VCaP (cell line): ENCODE measurements around the gene EVA1C.

ENCODE experiments used
- H3K27ac ChIP-seq: fragments of 450-650 bp; 2 replicates; pipeline ENCODE4 v1.5.1; 2017
- TF ChIP-seq, protein P1 (sequence below): fragments of 450-650 bp; conservative IDR thresholded peaks from 2 replicates; pipeline ENCODE4 v1.5.1; 2017; ENCODE audit warnings: mild to moderate bottlenecking, moderate library complexity

EVA1C gene

DNA sequence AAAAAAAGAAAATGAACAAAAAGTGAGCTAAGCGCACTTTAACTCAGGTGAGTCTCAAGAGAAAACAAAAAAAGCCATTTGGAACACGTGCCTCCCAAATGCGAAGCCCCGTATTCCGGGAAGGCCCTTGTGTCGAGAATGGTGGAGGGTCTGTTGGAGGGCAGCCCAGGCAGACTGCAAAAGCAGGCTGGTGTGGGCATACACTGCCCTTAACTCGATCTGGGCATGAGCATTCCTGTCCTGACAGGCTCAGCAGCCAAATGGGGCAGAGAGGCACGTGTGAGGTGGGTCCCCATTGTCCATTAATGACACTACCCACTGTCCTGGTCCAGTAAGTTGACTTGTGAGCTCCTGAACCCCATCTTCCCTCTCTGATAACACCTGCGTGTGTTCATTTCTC is 57.7 kb downstream of the EVA1C start:
- TF ChIP-seq, protein P1, sequence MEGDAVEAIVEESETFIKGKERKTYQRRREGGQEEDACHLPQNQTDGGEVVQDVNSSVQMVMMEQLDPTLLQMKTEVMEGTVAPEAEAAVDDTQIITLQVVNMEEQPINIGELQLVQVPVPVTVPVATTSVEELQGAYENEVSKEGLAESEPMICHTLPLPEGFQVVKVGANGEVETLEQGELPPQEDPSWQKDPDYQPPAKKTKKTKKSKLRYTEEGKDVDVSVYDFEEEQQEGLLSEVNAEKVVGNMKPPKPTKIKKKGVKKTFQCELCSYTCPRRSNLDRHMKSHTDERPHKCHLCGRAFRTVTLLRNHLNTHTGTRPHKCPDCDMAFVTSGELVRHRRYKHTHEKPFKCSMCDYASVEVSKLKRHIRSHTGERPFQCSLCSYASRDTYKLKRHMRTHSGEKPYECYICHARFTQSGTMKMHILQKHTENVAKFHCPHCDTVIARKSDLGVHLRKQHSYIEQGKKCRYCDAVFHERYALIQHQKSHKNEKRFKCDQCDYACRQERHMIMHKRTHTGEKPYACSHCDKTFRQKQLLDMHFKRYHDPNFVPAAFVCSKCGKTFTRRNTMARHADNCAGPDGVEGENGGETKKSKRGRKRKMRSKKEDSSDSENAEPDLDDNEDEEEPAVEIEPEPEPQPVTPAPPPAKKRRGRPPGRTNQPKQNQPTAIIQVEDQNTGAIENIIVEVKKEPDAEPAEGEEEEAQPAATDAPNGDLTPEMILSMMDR, result no peak
- no peak overlapping the region for H3K27ac ChIP-seq

DNA sequence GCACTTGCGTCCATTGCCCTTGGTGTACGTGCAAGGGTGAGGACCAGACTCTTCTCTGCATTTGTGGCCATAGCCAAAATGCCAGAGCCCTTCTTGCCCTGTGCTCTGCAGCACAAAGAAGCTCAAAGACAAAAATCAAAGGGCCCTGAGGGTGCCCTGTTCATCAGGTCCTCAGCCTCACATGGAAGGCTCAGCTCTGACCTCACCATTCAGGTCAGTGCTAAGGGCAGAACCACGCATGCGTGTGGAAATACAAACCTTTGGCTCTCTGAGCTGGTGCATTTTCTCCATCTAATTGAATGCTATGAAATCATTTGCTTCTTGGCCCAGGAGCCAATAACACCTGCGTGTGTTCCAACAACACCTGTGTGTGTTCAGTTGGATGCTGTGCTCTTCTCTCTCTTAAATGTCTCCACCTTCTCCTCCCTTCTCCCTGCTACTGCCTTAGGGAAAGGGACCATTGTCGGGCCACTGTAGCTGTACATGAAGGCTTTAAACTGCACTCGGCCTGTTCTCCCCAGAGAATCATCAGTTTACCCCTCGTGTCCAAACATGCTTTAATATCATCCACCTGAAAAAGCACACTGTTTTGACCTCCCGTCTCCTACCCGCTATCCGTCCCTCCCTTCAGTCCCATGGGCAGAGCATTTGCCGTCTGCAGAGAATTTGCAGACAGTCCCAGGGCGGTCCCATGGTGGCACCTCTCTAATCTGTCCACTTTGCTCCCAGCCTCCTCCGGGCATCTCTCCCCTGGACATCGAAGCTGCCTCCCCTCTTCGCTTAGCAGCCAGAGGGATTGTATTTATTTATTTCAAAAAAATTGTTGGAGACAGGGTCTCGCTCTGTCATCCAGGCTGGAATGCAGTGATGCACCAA is 60.6 kb downstream of the EVA1C start:
- TF ChIP-seq, protein P1, result no peak
- H3K27ac ChIP-seq, result peak overlapping the region; percentile 94

DNA sequence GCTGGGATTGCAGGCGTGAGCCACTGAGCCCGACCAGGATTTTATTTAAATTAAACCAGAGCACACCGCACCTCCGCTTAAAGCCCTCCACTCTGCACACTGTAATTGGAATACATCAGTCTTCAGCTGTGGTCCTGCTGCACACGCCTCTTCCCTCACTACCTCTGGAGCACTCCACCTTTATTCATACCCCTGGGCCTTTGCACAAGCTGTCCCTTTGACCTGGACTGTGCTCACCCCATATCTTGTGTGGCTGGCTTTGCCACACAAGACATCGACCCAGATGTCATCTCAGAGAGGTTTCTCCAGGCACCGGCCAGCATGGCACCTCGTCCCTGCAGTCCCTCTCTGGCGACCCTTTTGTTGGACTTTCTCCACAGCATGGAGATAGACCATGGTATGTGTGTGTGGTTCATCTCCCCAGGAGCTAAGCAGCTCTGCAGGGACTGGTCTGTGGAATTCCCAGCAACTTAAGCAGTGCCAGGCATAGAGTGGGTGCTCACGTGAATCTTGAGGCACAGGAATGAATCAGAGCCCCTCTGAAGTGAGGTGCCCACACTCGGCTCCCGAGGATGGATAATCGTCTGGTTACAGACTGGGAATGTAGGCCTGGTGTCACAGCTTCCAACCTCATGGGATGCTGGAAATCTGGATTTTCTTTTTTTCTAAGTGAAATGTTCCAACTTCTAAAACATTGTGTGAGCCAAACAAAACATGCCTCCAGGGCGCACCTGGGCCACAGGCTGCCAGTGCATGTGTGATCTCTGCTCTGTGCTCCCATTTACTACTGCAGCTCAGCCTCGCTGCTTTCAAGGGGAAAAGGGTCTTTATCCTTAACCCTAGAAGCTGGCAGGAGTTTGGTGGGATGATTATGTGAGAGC is 61.9 kb downstream of the EVA1C start:
- peak overlapping the region; percentile 94 for H3K27ac ChIP-seq
- TF ChIP-seq, protein P1, result no peak

DNA sequence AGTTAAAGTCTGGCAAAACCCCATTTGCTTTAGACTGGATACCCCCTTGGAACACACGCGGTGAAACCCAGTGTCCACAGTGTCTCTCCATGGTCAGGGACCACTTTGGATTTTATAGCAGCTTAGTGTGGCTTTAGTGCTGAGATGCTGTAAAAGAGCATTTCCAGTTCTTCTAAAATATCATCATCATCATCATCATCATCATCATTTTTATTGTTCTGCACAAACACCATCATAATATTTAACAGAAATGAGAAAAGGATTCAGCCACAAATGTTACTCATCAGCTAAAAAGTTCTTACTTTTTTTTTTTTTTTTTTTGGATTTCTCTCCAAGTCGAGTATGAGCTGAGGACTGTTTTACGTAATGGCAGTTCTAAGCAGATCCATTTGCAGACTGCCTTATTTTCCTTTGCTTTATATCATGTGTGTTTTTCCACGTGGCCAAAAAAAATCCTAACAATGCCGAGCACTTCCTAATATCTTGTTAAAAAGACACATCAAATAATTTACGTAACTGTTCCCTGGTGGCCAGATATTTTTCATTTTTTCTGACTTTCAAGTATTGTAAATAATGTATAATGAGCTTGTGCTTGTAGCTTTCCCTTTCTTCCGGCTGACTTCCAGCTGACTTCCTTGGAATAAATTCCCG is 62.8 kb downstream of the EVA1C start:
- TF ChIP-seq, protein P1, result no peak
- peak overlapping the region; percentile 94 for H3K27ac ChIP-seq

DNA sequence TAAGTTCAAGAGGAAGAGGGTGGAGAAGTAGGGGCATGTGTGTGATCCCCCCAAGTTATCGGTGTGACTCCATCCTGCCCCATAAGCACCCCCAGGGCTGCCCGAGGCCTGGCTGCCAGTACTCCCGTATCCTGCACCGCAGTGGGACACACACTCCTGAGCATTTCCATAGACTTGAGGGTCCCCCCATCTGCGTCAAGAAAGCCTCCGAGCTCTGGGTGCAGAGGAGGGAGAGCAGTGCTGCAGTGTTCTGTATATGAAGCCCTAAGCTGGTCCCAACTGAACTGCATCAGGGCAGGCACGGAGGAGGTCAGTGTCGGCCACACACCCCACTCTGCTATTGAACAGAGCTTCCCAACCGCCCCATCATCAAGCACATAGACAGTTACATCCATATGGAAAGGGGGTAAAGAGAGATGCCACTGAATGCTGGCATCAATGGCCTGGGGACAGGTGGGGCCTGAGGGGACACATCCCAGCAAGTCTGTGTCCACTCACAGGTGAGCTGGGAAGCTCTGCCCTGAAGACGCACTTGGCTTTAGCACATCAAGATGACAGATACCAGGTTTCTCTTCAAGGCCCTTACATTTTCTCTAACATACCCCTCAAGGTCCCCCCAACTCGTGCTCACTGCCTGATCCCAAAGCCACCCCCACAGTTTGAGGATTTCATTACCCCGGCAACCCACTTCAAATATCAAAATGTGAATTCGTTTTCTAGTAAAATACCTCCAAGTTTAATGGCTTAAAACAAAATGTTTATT is 64.3 kb downstream of the EVA1C start:
- peak overlapping the region; percentile 94 for H3K27ac ChIP-seq
- TF ChIP-seq, protein P1, result no peak

DNA sequence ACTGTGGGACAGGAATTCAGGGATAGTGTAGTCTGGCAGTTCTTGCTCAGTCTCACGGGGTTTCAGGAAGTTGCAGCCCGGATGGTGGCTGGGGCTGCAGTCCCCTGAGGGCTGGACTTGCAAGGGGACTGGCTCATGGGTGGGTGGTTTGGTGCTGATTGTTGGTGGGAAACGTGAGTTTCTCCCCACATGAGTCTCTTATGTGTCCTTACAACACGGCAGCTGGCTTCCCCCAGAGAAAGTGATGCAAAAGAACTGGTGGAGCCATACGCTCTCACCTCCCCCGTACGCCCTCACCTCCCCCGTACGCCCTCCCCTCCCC is 64.9 kb downstream of the EVA1C start:
- TF ChIP-seq, protein P1, result no peak

More for the DNA sequence above, 64.9 kb downstream of the EVA1C start:
- peak overlapping the region; percentile 94 for H3K27ac ChIP-seq
